DMS53 (cell line): ENCODE results near the gene SLC11A2.
"Not testable (repeated sequence)": the region's sequence is repeated elsewhere in the genome, so short reads cannot be mapped to it uniquely, and the experiment has no call there.

ENCODE experiments used
- DNase-seq: peaks from one replicate; lab custom pipeline; 2025; lab: John Stamatoyannopoulos, UW

The SLC11A2 gene

GRCh38 chr12:50947933-50948626 lies 78.1 kb downstream of the SLC11A2 start:
- DNase-seq = no peak

- DNase-seq = peak; percentile 12
Measured at GRCh38 chr12:50937653-50938052, 88.5 kb downstream of the SLC11A2 start.

GRCh38 chr12:50936821-50937530 lies 89.2 kb downstream of the SLC11A2 start:
- no peak for DNase-seq

- DNase-seq = no peak
Measured at GRCh38 chr12:50934981-50935807, 91.0 kb downstream of the SLC11A2 start.

- DNase-seq = no peak
Measured at GRCh38 chr12:50934371-50934851, 91.8 kb downstream of the SLC11A2 start.

- no peak for DNase-seq
Measured at GRCh38 chr12:50933459-50934124, 92.6 kb downstream of the SLC11A2 start.

GRCh38 chr12:50932787-50933280 lies 93.3 kb downstream of the SLC11A2 start:
- DNase-seq = no peak

GRCh38 chr12:50930477-50930876 lies 95.7 kb downstream of the SLC11A2 start:
- not testable (repeated sequence) for DNase-seq

- no peak for DNase-seq
Measured at GRCh38 chr12:50929831-50930230, 96.4 kb downstream of the SLC11A2 start.
